Stimulated activated CD4-positive, alpha-beta T cell treated with anti-CD3 and anti-CD28 coated beads, Interleukin-12 subunit alpha, Interleukin-12 subunit beta, amount 100 ng/mL, for 48 hours (primary cell): ENCODE data around the gene RNF138.
"Not testable (repeated sequence)": the region's sequence is repeated elsewhere in the genome, so short reads cannot be mapped to it uniquely, and the experiment has no call there.

Experiments used
- DNase-seq, 3 donors: peaks; one replicate each; pipeline ENCODE4 v3.0.0-alpha.2; 2020; ENCODE audit warnings: low read depth in 2 of 3, low spot score in 1 of 3

The RNF138 gene

GRCh38 chr18:32095192-32095899 is 3.7 kb downstream of the RNF138 start:
- no peak for DNase-seq

- no peak for DNase-seq
Measured at GRCh38 chr18:32095900-32096229, 4.2 kb downstream of the RNF138 start.

GRCh38 chr18:32096946-32097345 is 5.3 kb downstream of the RNF138 start:
- DNase-seq = no peak

GRCh38 chr18:32104516-32104915 is 12.8 kb downstream of the RNF138 start:
- no peak for DNase-seq

- DNase-seq = no peak
Measured at GRCh38 chr18:32110005-32110404, 18.3 kb downstream of the RNF138 start.

GRCh38 chr18:32111706-32112105 is 20.0 kb downstream of the RNF138 start:
- DNase-seq = no peak

GRCh38 chr18:32112826-32113225 is 21.2 kb downstream of the RNF138 start:
- DNase-seq = no peak

GRCh38 chr18:32114293-32114942 is 22.7 kb downstream of the RNF138 start:
- DNase-seq = no peak

- DNase-seq = no peak
Measured at GRCh38 chr18:32122039-32122438, 30.4 kb downstream of the RNF138 start.

- no peak for DNase-seq
Measured at GRCh38 chr18:32126538-32126937, 34.9 kb downstream of the RNF138 start.

GRCh38 chr18:32135625-32136024 is 44.0 kb downstream of the RNF138 start:
- no peak for DNase-seq

GRCh38 chr18:32138332-32138982 is 46.8 kb downstream of the RNF138 start:
- no peak for DNase-seq

- DNase-seq = no peak
Measured at GRCh38 chr18:32139835-32140283, 48.2 kb downstream of the RNF138 start.

- DNase-seq = no peak
Measured at GRCh38 chr18:32148185-32148870, 56.7 kb downstream of the RNF138 start.

GRCh38 chr18:32152705-32153448 is 61.2 kb downstream of the RNF138 start:
- no peak for DNase-seq

GRCh38 chr18:32156855-32157254 is 65.2 kb downstream of the RNF138 start:
- DNase-seq = no peak

GRCh38 chr18:32157580-32157979 is 65.9 kb downstream of the RNF138 start:
- DNase-seq = no peak

GRCh38 chr18:32158108-32158624 is 66.5 kb downstream of the RNF138 start:
- DNase-seq = peak; percentile 44 to 63 (median 52)

- not testable (repeated sequence) for DNase-seq
Measured at GRCh38 chr18:32158631-32159030, 67.0 kb downstream of the RNF138 start.

- DNase-seq = no peak
Measured at GRCh38 chr18:32160547-32160946, 68.9 kb downstream of the RNF138 start.
